NCI-H748 treated with DMSO at 0.1 percent for 48 hours (cell line): ENCODE measurements around the gene TTC39B.
A peak's percentile ranks its signal among the peaks of the same experiment; 100 is the strongest.

Source experiments
- DNase-seq: peaks from one replicate; lab custom pipeline; 2025; lab: John Stamatoyannopoulos, UW

The TTC39B gene

DNA sequence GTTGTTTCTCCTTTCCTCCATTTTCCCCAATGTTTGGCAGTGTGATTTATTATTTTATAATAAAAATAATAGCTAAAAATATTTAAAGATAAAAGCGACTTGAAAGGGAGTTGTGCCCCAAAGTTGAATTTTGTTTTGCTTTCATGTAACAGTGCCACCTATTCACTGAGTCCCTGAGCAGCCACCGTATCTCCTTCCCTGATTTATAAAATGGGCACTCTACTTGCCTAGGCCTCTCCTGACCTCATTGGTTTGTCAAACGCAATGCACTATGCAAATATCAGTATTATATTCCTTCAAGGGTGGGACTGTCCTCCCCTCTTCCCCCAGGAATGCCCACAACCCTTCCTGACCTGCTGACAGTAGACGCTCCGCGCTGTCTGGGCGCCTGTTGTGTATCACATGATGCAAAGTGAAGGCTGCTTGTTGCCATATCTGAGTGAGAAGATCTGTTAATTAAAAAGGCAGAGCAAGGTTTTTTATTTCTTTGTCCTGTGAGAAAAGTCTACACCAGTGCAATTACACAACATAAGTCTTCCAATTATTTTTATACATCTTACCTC, 81.4 kb downstream of the TTC39B start:
- DNase-seq: no peak

DNA sequence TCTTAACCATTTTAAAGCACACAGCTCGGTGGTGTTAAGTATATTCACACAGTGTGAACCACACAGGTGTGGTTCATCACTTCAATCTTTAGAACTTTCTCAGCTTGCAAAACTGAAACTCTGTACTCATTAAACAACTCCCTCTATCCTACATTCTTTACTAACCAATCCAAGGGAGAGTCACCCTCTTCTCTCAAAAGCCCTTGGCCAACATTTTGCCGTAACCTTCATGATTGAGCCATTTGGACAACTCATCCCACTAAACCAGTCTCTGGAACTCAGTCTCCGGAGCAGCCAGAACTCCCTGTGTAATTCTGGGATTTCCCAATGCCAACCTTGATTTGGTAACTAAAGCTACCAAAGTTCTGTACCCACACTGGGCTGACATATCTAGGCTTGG, 84.7 kb downstream of the TTC39B start:
- no peak for DNase-seq

DNA sequence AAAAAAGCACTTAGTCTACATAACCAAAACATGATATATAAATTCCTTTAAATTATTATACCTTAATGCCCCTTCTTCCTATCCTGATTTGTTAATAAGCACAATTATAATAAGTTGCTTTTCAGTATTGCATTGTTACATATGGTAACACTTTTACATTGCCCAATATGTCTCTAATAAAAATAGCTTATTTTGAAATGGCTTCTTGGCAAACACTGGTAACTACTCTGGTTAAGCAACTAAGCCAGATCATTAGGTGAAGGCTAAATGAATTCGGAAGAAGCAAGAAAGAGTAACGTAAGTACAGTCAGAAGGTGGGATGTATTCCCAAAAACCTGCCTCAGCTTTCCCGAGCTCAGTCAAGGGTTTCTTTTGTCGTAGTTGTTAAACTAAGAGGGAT, 85.3 kb downstream of the TTC39B start:
- DNase-seq: no peak

DNA sequence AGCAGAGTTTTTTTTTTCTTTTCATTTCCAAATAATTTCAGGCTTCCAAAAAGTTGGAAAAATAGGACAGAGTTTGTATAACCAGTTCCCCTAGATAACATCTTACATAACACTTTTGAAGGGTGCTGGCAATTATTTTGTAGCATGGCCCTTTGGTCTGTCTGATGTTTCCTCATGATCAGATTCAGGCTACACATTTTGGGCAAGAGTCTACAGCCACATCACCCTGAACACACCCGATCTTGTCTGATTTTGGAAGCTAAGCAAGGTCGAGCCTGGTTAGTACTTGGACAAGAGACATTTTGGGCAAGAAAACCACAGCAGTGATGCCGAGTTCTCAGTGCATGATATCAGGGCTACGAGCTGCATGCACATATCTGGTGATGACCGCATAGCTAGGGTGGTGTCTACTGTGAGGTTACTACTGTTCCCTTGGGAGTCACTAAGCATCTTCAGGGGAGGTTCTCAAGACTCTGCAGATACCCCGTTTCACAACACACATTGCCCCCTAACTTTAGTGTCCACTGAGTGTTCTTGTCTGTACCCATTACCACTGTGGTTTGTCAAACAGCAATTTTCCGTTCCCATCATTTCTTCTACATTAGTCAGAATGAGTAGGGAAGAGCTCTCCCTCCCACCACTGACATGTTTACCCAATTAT, 86.2 kb downstream of the TTC39B start:
- DNase-seq: no peak

DNA sequence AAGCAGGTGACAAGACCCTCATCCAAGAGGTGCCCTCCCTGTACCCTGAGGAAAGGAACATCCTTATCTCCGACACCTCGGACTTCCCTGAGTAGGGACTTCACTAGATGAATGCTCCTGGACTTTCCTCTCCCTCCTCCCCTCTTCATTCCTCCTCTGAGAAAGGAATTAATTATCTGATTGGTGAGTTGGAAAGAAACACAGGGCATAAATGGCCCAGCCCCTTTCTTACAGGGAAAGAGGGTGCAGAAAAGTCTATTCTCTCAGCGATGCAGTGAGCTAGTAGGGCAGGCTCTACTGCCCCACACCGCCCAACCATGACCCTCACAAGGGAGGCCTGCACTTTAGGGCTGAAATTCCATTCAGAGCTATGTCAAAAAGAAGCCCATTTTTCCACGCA, 87.5 kb downstream of the TTC39B start:
- DNase-seq: no peak

DNA sequence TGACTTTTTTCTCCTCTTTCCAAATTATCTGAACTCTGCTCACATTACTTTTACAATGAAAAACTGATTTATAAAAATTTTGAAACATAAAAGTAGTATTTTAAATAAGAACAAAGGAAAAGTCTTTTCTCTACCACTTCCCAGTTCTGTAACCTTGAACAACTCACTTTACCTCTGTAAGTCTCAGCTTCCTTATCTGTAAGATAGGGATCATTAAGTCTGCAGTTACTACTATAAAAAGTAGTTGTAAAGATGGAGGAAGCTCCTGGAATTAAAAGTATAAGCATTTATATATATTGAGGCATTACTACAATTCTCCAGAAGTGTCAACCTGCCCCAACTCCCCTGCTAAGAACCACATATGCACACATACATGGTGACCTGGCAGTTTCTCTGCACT, 88.0 kb downstream of the TTC39B start:
- DNase-seq: no peak

DNA sequence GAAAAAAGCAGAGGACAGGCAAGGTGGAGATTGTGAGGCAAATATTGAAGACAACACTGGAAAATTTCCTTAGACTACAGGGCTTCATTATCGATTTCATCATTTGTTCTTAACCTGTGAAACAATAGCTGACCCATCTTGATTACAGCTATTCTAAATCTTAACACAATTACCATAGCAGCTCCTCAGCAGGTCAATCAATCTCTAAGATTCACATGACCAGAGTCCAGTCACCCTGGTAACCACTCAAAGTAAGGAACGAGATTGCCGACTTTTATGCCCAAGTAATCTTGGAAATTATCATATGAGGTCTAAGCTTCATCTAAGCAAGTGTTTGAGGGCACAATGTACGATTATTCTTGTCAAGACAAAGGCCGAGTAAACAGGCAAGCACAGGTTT, 93.8 kb downstream of the TTC39B start:
- DNase-seq: no peak

DNA sequence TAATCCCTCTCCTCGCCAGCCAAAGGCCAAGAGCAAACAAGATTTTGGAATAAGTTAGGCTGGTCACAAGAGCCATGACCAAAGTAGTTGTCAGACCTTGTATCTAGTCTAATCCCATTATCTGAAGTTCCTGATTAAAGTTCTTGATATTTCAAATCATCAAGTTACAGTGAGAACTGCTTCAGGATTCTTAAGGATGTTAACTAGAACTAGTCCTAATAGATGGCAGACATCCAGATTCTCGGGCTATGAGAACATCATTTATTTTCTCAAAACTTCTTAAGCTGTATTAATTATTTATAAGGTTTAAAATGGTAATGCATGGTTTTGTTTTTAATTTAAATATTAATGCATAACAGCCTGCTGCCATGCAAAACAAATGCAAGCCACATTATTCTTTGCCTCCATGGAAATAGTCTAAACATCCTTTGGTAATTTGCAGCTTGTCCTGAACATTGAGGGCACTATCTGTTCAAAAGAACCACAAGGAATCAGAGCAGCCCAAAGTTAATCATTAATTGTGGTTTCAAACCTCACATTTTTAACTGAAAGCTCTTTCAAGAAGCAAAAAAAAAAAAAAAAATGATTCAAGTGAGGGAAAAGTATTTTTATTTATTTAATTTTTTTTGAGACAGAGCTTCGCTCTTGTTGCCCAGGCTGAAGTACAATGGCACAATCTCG, 95.1 kb downstream of the TTC39B start:
- DNase-seq: no peak

DNA sequence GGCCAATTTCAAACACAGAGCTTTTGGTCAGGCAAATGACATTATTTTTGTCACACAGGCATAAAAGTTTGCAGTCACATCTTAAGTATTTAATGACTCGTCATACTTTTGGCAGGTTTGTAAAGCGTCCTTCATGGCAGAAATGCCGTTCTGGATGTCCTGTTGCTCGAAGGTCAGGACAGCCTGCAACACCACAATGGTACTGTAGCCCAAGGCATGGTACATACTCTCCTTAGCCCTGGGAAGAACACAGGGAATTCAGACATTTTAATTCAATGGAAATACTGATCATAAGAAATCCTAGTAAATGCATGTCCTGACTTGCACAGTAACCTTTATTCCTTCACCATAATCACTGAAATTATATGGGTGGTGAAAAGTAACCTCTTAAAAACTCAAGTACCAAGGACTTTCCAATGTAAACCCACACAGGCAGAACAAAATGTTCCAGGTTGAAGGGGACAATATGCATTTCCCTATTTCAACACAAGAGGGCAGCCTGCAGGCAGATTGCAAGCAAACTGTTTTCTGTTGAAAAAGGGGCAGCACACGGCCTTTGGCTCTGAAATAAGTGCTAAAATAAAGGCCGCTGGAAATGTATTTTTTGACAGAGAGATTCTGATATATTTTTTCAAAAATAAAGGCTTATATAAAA, 95.7 kb downstream of the TTC39B start:
- peak; percentile 56 for DNase-seq

DNA sequence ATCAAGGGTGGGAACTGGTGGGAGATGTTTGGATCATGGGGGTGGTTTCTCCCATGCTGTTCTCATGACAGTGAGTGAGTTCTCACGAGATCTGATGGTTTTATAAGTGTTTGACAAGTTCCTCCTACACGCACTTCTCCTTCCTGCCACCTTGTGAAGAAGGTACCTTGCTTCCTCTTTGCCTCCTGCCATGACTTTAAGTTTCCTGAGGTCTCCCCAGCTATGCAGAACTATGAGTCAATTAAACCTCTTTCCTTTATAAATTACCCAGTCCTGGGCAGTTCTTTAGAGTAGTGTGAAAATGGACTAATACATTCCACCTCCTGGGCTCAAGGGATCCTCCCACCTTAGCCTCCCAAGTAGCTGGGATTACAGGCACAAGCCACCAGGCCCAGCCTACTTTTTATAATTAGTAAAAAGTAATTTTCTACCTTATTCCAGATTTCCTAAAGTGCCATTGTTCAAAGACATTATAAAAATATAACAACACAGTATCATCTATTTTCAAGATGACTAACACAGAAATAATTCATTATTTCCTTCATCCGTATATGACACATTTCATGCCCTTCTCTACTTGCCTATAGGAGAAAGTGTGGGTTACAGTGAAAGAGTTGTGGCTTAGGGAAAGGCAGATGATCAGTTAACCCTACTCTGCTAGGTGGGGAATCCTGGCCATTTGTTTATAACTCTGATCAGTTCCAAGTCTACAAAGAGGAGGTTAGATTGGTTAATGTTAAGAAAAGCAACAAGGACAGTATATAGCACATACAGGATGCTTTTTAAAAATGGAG, 99.9 kb downstream of the TTC39B start:
- DNase-seq: no peak

DNA sequence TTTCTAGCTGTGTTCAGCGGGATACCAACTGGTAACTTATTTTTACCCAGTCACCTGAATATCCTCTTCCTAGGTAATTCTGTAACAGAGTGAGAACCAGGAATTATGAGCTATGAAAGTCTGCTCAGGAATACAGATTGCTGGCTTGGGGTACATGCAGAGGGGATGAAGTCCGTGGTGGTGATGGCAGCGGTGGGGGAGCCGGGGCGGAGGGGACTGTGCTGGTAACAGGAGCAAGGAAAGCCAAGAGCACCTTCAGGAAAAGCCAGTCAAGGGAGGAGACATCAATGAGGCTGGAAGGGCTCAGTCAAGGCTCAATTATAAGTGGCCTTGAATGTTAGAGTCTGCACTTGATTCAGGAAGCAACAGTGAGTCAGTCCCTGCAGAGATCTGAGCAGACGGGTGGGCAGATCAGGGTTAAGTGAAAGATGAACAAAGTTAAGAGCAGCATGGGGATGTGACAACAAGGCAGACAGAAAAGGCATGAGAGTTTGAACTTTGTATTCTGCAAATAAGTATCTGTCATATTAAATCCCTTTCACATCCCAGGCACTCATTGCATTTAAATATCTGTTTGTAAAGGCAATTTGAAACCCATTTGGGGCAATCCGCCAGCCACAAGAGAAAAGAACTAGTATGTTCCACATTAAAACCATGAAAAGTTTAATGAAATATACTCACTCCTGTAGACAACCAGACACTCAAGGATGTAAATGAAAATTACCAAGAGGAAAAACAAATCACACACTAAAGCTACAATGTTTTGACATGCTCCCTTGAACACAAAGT, 101.2 kb downstream of the TTC39B start:
- no peak for DNase-seq

DNA sequence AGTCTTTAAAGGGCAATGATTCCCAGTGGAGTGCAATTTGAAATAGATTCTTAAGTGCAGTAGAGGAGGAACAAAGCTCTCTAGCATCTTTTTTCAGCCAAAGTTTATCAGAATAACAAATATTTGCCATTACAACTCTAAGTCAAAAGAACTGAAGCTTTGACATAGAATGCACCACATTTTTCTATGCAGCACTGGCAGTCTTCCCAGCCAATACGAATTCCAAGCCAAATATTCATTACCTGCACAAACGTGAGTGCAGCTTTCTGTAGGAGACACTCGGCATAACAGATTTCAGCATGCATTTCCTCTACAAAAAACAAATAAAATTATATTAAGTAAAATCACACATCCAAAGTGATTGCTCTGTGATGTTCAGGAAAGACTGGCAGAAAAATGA, 103.4 kb downstream of the TTC39B start:
- DNase-seq: no peak

DNA sequence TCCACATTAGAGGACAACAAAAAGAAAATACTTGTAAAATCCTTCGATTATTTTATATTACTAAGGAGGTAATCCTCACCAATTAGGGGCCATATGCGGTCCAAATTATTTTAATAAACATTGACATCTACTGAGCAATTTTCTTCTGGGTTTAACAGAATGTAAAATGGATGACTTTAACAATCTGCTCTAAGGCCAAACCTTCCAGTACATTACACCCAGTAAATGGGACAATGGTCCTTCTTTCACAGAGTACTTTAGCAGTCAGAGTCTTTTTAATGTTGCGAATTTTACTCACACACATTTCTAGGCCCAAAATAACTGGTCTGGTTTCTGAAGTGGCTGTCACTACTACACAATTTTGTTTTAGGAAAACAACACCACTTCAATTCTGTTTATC, 106.9 kb downstream of the TTC39B start:
- DNase-seq: no peak

DNA sequence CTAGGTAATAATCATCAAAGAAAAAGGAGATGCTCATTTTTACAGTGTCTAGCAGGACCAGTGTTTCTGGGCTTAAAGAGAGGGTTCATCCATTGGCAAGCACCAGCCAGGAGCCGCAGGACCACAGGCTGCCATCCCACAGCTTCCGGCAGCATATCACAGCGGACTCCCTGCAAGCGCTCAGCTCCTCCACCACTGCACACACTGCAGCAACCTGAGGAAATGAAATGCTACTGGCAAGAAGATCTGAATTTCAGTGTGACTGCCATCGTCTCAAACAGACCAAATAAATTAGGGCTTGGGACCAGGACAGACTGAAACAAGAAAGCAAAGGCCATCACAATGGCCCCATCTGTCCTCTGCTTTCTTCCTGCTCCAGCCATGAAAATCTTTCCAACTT, 114.2 kb downstream of the TTC39B start:
- no peak for DNase-seq

DNA sequence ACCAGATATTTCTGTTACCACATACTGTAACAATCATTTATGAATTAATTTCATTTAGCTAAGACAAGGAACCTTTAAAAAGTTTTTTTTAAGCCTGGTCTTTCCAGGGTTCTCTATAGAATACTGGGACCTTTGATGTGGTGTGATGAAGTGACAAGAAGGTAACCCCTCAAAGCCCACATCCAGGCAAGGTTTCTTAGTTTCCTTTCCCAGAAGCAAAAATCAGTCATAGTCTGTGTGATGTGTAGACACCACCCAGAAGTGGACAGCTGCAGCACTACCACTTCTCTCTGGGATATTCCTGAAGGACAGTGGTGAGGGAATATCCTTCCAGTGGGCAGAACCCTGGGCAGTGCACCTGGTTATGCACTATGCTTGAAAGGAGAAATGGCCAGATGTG, 115.6 kb downstream of the TTC39B start:
- DNase-seq: no peak

DNA sequence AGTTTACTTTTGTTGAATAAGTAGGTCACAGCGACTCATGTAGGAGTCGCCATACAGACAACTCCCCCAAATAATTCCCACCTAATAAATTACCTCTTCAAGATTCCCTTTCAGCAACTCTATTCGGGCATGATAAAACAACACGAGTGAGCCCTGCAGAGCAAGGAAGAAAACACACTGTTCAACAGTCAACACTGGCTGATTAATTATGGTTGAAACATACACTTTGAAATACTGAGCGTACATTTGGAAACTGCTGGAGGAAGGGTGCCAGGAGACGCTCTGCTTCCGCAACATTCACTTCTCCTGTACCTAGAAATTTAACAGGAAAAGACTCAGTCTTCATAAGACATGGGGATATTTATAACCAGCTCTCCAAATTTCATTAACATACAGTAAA, 117.5 kb downstream of the TTC39B start:
- no peak for DNase-seq

DNA sequence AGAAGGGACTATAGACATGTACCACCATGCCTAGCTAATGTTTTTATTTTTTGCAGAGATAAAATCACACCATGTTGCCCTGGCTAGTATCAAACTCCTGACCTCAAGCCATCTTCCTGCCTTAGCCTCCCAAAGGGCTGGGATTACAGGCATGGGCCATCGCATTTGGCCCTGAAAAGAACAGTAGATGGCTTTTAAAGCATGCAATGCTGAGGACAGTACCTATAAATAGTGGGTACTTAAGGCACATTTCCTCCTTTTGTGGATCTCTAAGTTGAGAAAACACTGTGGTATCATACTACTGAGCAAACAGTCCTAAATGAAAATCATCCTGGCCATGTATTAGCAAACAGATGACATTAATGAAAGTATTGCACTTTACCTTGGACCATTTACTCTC, 119.4 kb downstream of the TTC39B start:
- peak; percentile 91 for DNase-seq

DNA sequence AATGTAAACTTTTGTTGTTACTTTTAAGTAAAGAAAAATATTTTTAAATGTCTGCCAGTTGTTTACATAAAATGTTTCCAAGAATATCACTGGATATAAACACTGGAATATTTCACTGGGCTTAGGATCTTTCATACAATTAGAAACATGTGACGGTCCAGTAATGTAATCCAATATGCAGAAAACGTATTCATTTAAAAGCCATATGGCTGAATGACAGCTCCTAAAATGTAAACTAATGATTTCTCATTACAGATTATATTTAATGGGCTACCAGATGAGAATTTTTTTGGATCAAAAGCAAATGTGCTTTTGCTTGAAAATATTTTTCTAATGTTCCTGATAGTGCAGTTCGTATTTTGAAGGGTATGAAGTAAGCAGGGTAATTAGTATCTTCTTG, 124.3 kb downstream of the TTC39B start:
- peak; percentile 28 for DNase-seq

DNA sequence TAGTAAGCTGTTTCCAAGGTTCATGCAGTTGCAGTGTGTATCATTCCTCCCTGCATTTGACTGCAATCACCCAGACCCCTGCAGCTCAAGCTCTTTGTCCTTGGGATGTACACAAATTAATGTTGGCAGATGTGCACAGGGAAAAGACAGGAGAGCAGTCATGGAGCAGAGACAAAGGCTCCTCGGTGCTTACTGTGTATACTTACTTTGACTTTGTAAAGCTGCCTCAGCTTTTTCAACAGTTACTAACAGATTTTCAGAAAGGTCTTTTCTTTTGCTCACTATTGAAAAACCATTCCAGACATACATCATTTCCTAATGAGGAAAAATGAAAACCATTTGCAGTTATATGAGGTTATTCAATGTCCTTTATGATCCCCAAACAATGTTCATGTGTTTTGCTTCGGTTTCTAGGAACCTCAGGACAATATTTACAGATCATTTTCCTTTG, 124.9 kb downstream of the TTC39B start:
- DNase-seq: peak; percentile 98

DNA sequence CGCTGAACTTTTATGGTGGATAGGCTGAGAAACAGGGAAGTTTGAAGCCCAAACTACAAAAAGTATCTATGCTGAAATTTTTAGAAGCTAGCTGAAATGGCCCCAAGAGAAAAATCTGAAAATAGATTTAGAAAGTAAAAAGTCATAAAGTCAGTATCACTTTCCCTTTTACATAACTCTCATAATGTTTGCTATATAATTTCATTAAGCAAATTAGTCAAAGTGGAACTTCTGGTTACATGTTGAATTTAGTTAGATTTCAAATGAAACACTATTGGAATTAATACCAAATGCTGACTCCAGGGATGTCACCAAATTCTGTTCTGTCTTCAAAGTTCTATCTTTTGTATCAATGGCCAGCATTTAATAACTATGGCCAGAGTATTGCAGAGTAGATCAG, 126.9 kb downstream of the TTC39B start:
- DNase-seq: no peak

DNA sequence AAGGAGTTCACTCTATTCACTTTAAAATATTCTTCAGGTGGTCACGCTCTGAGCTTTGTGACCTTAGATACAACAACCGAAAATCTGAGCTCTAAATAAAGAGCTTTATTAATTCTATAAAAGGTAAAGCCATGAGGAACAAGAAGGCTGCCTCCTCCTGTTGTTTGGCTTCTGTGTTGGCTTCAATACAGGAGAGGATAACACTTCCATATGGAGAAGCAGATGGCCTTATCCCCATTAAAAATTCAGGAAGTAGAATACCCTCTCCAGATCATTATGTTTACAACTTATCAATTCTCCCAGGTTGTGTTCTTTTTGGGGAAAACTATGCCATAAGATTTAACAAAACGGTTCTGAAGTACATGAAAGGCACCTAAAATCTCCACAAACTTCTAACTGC, 128.4 kb downstream of the TTC39B start:
- DNase-seq: no peak

DNA sequence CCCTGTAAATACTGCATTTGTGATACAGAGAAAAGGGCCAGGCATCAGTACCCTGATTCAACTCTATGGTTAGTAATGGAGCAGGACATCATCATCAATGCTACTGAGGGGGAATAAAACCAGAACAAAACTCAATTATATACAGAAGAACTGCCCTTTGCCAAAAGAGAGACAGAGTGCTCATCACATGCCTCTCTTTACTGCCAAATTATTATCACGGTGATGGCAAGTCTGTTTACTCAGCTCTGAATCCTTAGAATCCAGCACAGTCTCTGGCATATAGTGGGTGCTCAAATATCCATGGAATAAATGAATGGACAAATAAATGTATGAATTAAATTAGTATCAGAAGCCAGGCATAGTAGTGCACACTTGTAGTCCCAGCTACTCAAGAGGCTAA, 130.2 kb downstream of the TTC39B start:
- DNase-seq: no peak
